ENCODE measurements around the gene NDFIP1.
"Not testable (repeated sequence)": the region's sequence is repeated elsewhere in the genome, so short reads cannot be mapped to it uniquely, and the experiment has no call there.

Gene NDFIP1

GRCh38 chr5:142108432-142109330 is at the start of gene NDFIP1:
NDFIP1 (plus strand) TSS chr5:142108779; CDS start chr5:142108975, 196 bp downstream.
- DNase-seq = peak; percentile 16

GRCh38 chr5:142059304-142059940 is 49.2 kb upstream of the NDFIP1 start:
- DNase-seq = no peak

GRCh38 chr5:142063376-142063775 is 45.2 kb upstream of the NDFIP1 start:
- DNase-seq = no peak

- DNase-seq = peak; percentile 53
These were observed 44.7 kb upstream of the NDFIP1 start for GRCh38 chr5:142063878-142064331.

- DNase-seq = no peak
These were observed 43.3 kb upstream of the NDFIP1 start for GRCh38 chr5:142065273-142065672.

GRCh38 chr5:142069606-142070399 is 38.8 kb upstream of the NDFIP1 start:
- no peak for DNase-seq

GRCh38 chr5:142070734-142071133 is 37.8 kb upstream of the NDFIP1 start:
- no peak for DNase-seq

- no peak for DNase-seq
These were observed 36.1 kb upstream of the NDFIP1 start for GRCh38 chr5:142072488-142072887.

GRCh38 chr5:142073362-142073988 is 35.1 kb upstream of the NDFIP1 start:
- DNase-seq = no peak

GRCh38 chr5:142074006-142074405 is 34.6 kb upstream of the NDFIP1 start:
- DNase-seq = no peak

- DNase-seq = no peak
These were observed 30.4 kb upstream of the NDFIP1 start for GRCh38 chr5:142078221-142078620.

GRCh38 chr5:142078706-142079105 is 29.9 kb upstream of the NDFIP1 start:
- no peak for DNase-seq

GRCh38 chr5:142079306-142079721 is 29.3 kb upstream of the NDFIP1 start:
- DNase-seq = no peak

GRCh38 chr5:142080248-142080647 is 28.3 kb upstream of the NDFIP1 start:
- no peak for DNase-seq

- no peak for DNase-seq
These were observed 26.3 kb upstream of the NDFIP1 start for GRCh38 chr5:142082182-142082781.

GRCh38 chr5:142086229-142086628 is 22.4 kb upstream of the NDFIP1 start:
- no peak for DNase-seq

- DNase-seq = no peak
These were observed 21.9 kb upstream of the NDFIP1 start for GRCh38 chr5:142086679-142087078.

GRCh38 chr5:142087920-142088679 is 20.5 kb upstream of the NDFIP1 start:
- DNase-seq = no peak

GRCh38 chr5:142088855-142089479 is 19.6 kb upstream of the NDFIP1 start:
- not testable (repeated sequence) for DNase-seq

GRCh38 chr5:142091012-142091411 is 17.6 kb upstream of the NDFIP1 start:
- no peak for DNase-seq

GRCh38 chr5:142091922-142092321 is 16.7 kb upstream of the NDFIP1 start:
- no peak for DNase-seq
